Activated T-helper 17 cell treated with anti-CD3 and anti-CD28 coated beads, Interleukin-2, amount 50 U/mL, for 72 hours (primary cell): ENCODE results near the gene ANKHD1. TPM values are rescaled to one million over a fixed set of nuclear protein-coding genes. Genes with fewer than 3 reads are reported as not detected.
"Not testable (repeated sequence)": the region's sequence is repeated elsewhere in the genome, so short reads cannot be mapped to it uniquely, and the experiment has no call there.

Experiments used
- ATAC-seq: fragments of 150-1000 bp; cut with Tn5 transposase; replicated peaks from 2 replicates; pipeline ENCODE4 v1.10.0; 2021; ENCODE audit warnings: mild to moderate bottlenecking, moderate library complexity
- H3K27ac Mint-ChIP-seq: one replicate; pipeline ENCODE4 v1.8.0; 2022; ENCODE audit warnings: mixed read lengths
- H3K27me3 Mint-ChIP-seq: one replicate; pipeline ENCODE4 v1.8.0; 2022; ENCODE audit warnings: mixed read lengths
- H3K36me3 Mint-ChIP-seq: one replicate; pipeline ENCODE4 v1.8.0; 2022; ENCODE audit warnings: low read depth, mild to moderate bottlenecking, mixed read lengths
- H3K4me1 Mint-ChIP-seq: one replicate; pipeline ENCODE4 v1.8.0; 2022; ENCODE audit warnings: mixed read lengths
- H3K4me3 Mint-ChIP-seq: one replicate; pipeline ENCODE4 v1.8.0; 2022; ENCODE audit warnings: mild to moderate bottlenecking, mixed read lengths
- H3K9me3 Mint-ChIP-seq: one replicate; pipeline ENCODE4 v1.8.0; 2022; ENCODE audit warnings: mixed read lengths
- total RNA-seq, 2 donors: library from RNA; stranded (reverse); gene quantifications; one replicate each; pipeline ENCODE4 v1.2.3, GENCODE V29; 2022

Gene ANKHD1
- total RNA-seq, 2 donors from 2014 or later = 94.5 to 119 TPM

DNA sequence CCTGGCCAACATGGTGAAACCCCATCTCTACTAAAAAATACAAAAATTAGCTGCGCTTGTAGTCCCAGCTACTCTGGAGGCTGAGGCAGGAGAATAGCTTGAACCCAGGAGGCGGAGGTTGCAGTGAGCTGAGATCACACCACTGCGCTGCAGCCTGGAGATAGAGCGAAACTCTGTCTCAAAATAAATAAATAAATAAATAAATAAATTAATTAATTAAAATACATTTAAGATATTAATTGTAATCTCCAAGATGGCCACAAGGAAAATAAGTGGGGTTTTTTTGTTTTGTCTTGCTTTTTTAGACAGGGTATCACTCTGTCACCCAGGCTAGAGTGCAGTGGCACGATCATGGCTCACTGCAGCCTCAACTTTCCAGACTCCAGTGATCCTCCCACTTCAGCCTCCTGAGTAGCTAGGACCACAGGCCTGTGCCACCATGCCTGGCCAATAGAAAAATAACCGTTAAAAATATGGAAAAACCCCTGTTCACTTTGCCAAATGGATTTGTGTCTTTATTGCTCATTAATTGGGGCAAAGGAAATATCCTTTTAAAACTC is 177.6 kb downstream of the ANKHD1 start:
- H3K4me3 Mint-ChIP-seq, ATAC-seq, H3K27ac Mint-ChIP-seq, H3K9me3 Mint-ChIP-seq, H3K4me1 Mint-ChIP-seq, H3K27me3 Mint-ChIP-seq, H3K36me3 Mint-ChIP-seq: not testable (repeated sequence)

DNA sequence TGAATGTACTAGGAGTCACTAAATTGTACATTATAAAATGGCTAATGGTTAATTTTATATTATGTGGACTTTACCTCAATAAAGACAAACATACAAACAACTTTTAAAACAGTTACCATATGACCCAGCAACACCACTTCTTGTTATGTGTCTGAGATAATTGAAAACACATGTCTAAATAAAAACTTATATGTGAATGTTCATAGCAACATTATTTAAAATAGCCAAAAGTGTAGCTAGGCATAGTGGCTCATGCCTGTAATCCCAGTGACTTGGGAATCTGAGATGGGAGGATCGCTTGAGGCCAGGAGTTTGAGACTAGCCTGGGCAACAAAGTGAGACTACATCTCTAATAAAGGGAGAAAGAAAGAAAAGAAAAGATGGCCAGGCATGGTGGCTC is 185.9 kb downstream of the ANKHD1 start:
- Mint-ChIP-seq H3K9me3 (no peaks in the 10 kb centered on the region), H3K4me1 (no peaks in the 10 kb centered on the region), H3K27me3 (no peaks in the 10 kb centered on the region), H3K36me3 (no peaks in the 10 kb centered on the region), H3K27ac (no peak overlapping the region), H3K4me3 (no peak overlapping the region)
- no peak for ATAC-seq

DNA sequence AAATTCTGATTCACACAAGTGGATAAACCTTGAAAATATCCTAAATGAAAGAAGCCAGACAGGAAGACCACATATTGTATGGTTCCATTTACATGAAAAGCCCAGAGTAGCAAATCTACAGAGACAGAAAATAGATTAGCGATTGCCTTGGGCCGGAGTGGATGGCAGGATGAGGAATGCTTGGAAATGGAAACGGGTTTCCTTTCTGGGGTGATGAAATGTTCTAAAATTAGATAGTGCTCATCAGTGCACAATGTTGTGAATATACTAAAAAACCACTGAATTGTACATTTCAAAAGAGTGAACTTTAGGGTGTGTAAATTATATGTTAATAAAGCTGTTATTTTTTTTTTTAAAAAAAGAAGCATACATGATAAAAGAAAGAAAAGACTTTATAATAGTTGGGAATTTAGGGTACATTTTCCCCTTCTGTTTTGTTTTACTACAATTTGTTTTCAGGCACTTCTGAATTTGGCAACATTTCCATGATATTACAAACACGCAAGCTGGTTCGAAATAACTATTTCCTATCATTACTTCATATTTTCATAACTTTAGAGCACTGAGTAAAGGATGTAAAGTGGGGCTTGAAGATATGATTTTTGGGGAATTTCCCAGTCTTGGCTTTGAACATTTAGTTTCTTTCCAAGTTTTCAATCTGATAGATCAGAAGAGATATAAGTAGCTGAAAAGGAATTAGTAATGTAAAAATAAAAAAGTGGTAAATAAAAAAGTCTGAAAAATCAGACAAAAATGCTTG is 186.9 kb downstream of the ANKHD1 start:
- Mint-ChIP-seq H3K4me1 (no peaks in the 10 kb centered on the region), H3K27ac (no peak overlapping the region), H3K27me3 (no peaks in the 10 kb centered on the region), H3K4me3 (no peak overlapping the region), H3K36me3 (no peaks in the 10 kb centered on the region), H3K9me3 (no peaks in the 10 kb centered on the region)
- ATAC-seq = no peak

Other genes starting within 250 kb of the ANKHD1 start
- 10 to 100 TPM; 11.3 to 11.9 TPM for gene CYSTM1, start 226.6 kb upstream of the ANKHD1 start, total RNA-seq
- gene PFDN1, start 98.7 kb upstream of the ANKHD1 start, total RNA-seq = 10 to 100 TPM; 40.1 to 64.1 TPM
- 10 to 100 TPM; 12.6 to 22.9 TPM for gene HBEGF, start 55.2 kb upstream of the ANKHD1 start, total RNA-seq
- gene SLC4A9, start 41.6 kb upstream of the ANKHD1 start, total RNA-seq = under 1 TPM; 0.26 TPM
- gene EIF4EBP3, start 145.8 kb downstream of the ANKHD1 start, total RNA-seq = 10 to 100 TPM in 1 of 2 donors, 1 to 10 TPM in 1; 8.9 to 11.8 TPM
- 10 to 100 TPM; 32.3 to 39.1 TPM for gene SRA1, start 155.6 kb downstream of the ANKHD1 start, total RNA-seq
- 10 to 100 TPM; 20.5 to 56.6 TPM for gene APBB3, start 162.8 kb downstream of the ANKHD1 start, total RNA-seq
- gene SLC35A4, start 163.0 kb downstream of the ANKHD1 start, total RNA-seq = 10 to 100 TPM; 56.0 to 89.6 TPM
- gene CD14, start 231.3 kb downstream of the ANKHD1 start, total RNA-seq = under 1 TPM; 0.32 to 0.39 TPM
- gene TMCO6, start 237.6 kb downstream of the ANKHD1 start, total RNA-seq = 10 to 100 TPM; 22.9 to 30.6 TPM
- gene NDUFA2, start 245.8 kb downstream of the ANKHD1 start, total RNA-seq = 10 to 100 TPM; 48.1 to 63.9 TPM
- 10 to 100 TPM; 76.9 to 85.8 TPM for gene IK, start 246.0 kb downstream of the ANKHD1 start, total RNA-seq